Adipocyte (in vitro differentiated cells): ENCODE measurements around the gene CCDC110.

Source experiments
- DNase-seq: peaks from one replicate; pipeline ENCODE4 v3.0.0-alpha.2; 2015; ENCODE audit warnings: low read depth
- H3K27me3 ChIP-seq: replicated peaks from 2 replicates; pipeline ENCODE4 v1.7.0; 2013; ENCODE audit warnings: mild to moderate bottlenecking, low read length, moderate library complexity; ENCODE audit not compliant: control insufficient read depth, insufficient read depth
- H3K36me3 ChIP-seq: 2 replicates; pipeline ENCODE4 v1.7.0; 2013; ENCODE audit warnings: low read length, mild to moderate bottlenecking, moderate library complexity; ENCODE audit not compliant: control insufficient read depth, insufficient read depth, severe bottlenecking
- H3K4me1 ChIP-seq: 2 replicates; pipeline ENCODE4 v1.7.0; 2013; ENCODE audit warnings: mild to moderate bottlenecking, low read length, moderate library complexity; ENCODE audit not compliant: control insufficient read depth, insufficient read depth
- H3K4me3 ChIP-seq: 2 replicates; pipeline ENCODE4 v1.7.0; 2013; ENCODE audit warnings: mild to moderate bottlenecking, low read length, moderate library complexity
- H3K9ac ChIP-seq: 2 replicates; pipeline ENCODE4 v1.7.0; 2013; ENCODE audit warnings: mild to moderate bottlenecking, low read length, moderate library complexity
- H3K9me3 ChIP-seq: 2 replicates; pipeline ENCODE4 v1.7.0; 2013; ENCODE audit warnings: mild to moderate bottlenecking, low read length, moderate library complexity; ENCODE audit not compliant: control insufficient read depth

The CCDC110 gene

GRCh38 chr4:185506422-185506821 is 34.9 kb upstream of the CCDC110 start:
- DNase-seq = no peak
- Histone ChIP-seq H3K4me3 (no peak overlapping the region), H3K9me3 (no peaks in the 10 kb centered on the region), H3K27me3 (no peaks in the 10 kb centered on the region), H3K9ac (no peak overlapping the region), H3K36me3 (no peaks in the 10 kb centered on the region), H3K4me1 (no peaks in the 10 kb centered on the region)

GRCh38 chr4:185504098-185505047 is 32.8 kb upstream of the CCDC110 start:
- no peaks in the 10 kb centered on the region for H3K36me3 ChIP-seq
- H3K4me3 ChIP-seq = no peak overlapping the region
- H3K9me3 ChIP-seq = peaks cover 5% of the 10 kb centered on the region
- H3K9ac ChIP-seq = no peak overlapping the region
- no peak for DNase-seq
- no peaks in the 10 kb centered on the region for H3K4me1 ChIP-seq
- H3K27me3 ChIP-seq = no peaks in the 10 kb centered on the region

GRCh38 chr4:185502386-185502785 is 30.9 kb upstream of the CCDC110 start:
- H3K27me3 ChIP-seq = no peaks in the 10 kb centered on the region
- DNase-seq = no peak
- H3K9me3 ChIP-seq = peaks cover 5% of the 10 kb centered on the region
- no peaks in the 10 kb centered on the region for H3K4me1 ChIP-seq
- no peak overlapping the region for H3K4me3 ChIP-seq
- no peaks in the 10 kb centered on the region for H3K36me3 ChIP-seq
- no peak overlapping the region for H3K9ac ChIP-seq

DNA sequence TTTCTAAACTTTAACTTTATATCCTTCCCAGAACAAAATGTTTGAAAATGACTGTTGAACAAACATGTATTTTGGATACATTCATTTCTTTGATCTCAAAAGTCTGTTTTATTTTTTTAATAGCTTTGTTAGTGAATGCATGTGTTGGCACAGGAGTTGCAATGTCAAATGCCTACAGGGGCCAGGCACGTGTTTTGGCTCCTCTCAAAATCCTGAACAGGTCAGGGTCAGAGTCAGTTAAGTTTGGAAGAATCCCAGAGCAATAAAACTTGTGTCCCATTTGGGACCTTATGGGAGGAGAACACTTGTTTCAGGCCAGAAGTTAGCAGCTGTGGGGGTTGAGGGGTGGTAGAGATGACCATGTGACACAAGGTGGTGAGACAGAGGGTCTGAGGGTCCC is 29.0 kb upstream of the CCDC110 start:
- Histone ChIP-seq H3K9ac (no peak overlapping the region), H3K4me3 (no peak overlapping the region), H3K9me3 (peaks cover 5% of the 10 kb centered on the region), H3K27me3 (no peaks in the 10 kb centered on the region), H3K4me1 (no peaks in the 10 kb centered on the region), H3K36me3 (no peaks in the 10 kb centered on the region)
- DNase-seq = no peak

DNA sequence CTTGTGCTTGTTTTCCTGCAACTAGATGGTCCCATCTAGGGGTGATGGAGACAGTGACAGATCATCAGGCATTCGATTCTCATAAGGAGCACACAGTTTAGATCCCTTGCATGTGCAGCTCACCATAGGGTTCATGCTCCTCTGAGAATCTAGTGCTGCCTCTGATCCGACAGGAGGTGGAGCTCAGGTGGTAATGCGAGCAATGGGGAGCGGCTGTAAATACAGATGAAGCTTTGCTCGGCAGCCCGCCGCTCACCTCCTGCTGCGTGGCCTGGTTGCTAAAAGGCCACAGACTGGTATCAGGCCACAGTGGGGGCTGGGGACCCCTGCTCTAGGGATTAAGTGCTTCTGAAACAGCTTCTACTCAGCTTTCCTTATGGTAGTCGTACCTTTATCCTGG is 28.5 kb upstream of the CCDC110 start:
- Histone ChIP-seq H3K27me3 (no peaks in the 10 kb centered on the region), H3K4me1 (no peaks in the 10 kb centered on the region), H3K9me3 (peaks cover 5% of the 10 kb centered on the region), H3K9ac (no peak overlapping the region), H3K4me3 (no peak overlapping the region), H3K36me3 (no peaks in the 10 kb centered on the region)
- no peak for DNase-seq

- Histone ChIP-seq H3K4me1 (no peaks in the 10 kb centered on the region), H3K36me3 (no peaks in the 10 kb centered on the region), H3K9ac (no peak overlapping the region), H3K4me3 (no peak overlapping the region), H3K9me3 (peaks cover 9% of the 10 kb centered on the region), H3K27me3 (no peaks in the 10 kb centered on the region)
- DNase-seq = no peak
Observed at GRCh38 chr4:185488650-185489049, 17.1 kb upstream of the CCDC110 start.

DNA sequence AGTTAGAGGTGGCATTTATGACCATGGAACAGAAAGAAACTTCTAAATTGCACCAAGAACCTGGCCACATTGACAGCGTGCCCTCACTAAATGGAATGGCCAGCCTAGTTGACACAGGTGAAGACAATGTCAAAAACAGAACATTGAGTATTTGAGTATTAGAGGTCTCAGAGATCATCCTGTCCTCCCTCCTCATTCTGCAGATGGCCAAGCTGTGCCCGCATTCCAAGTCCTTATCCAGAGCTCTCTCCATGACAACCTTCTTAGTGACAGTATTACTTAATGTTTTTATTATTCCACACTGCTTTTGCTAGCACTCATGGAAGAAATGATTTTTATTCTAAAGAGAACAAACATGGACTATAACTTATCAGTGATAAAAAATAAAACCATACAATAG is 9.9 kb upstream of the CCDC110 start:
- Histone ChIP-seq H3K4me3 (no peak overlapping the region), H3K4me1 (peaks cover 5% of the 10 kb centered on the region), H3K27me3 (peaks cover 4% of the 10 kb centered on the region), H3K9me3 (no peaks in the 10 kb centered on the region), H3K36me3 (no peaks in the 10 kb centered on the region), H3K9ac (no peak overlapping the region)
- DNase-seq = no peak

DNA sequence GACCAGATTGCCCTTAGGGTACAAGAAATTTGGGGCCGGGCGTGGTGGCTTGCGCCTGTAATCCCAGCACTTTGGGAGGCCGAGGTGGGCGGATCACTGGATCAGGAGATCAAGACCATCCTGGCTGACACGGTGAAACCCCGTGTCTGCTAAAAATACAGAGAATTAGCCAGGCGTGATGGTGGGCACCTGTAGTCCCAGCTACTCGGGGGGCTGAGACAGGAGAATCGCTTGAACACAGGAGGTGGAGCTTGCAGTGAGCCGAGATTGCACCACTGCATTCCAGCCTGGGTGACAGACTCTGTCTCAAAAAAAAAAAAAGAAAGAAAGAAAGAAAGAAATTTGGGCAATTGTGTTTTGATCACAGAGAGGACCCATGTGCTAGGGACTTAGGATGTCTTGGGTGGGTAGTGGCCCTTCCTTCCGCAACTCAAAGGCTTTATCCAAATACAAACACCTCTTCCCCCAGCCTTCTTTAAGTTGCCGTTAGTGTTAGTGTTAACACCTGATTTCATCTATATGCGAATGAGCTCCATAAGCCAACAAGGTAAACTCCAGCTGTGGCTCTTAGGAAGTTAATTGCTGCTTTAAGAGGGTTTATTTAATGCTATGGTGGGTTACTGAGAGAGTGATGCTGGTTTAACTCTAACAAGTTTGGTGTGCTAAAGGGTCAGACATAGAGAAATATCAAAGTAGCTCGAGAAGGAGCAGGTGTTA is 8.6 kb upstream of the CCDC110 start:
- DNase-seq = no peak
- Histone ChIP-seq H3K9me3 (no peaks in the 10 kb centered on the region), H3K4me3 (no peak overlapping the region), H3K27me3 (peaks cover 4% of the 10 kb centered on the region), H3K9ac (no peak overlapping the region), H3K36me3 (no peaks in the 10 kb centered on the region), H3K4me1 (peaks cover 5% of the 10 kb centered on the region)

- DNase-seq = no peak
- no peaks in the 10 kb centered on the region for H3K9me3 ChIP-seq
- H3K9ac ChIP-seq = no peak overlapping the region
- peaks cover 5% of the 10 kb centered on the region for H3K4me1 ChIP-seq
- no peak overlapping the region for H3K4me3 ChIP-seq
- peaks cover 4% of the 10 kb centered on the region for H3K27me3 ChIP-seq
- H3K36me3 ChIP-seq = no peaks in the 10 kb centered on the region
Observed at GRCh38 chr4:185479507-185479971, 8.0 kb upstream of the CCDC110 start.

DNA sequence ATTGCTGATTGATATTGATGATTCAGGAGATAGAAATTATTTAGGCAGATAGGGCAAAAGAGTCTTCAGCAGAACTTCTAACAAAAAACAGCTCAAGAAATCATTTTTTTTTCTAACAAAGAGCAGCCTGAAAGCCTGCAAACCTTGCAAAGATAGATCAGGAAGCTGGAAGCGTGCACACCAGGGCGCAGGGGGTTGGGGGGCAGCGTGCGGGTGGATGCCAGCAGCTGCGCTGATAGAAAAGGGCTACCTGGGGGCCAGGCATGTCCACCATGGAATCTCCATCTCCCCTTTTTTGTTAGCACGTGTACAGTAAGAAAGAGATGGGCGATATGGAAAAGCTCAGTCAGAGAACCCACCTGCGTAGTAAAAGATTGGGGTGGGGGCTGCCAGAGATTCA is 1.7 kb upstream of the CCDC110 start:
- Histone ChIP-seq H3K4me1 (peaks cover 2% of the 10 kb centered on the region), H3K27me3 (no peaks in the 10 kb centered on the region), H3K36me3 (no peaks in the 10 kb centered on the region), H3K9ac (no peak overlapping the region), H3K9me3 (no peaks in the 10 kb centered on the region), H3K4me3 (no peak overlapping the region)
- no peak for DNase-seq

GRCh38 chr4:185472103-185472542 is 590 bp upstream of the CCDC110 start:
- no peaks in the 10 kb centered on the region for H3K36me3 ChIP-seq
- H3K4me3 ChIP-seq = peak overlapping the region; percentile 85
- peak overlapping the region; percentile 80 for H3K9ac ChIP-seq
- no peaks in the 10 kb centered on the region for H3K27me3 ChIP-seq
- no peaks in the 10 kb centered on the region for H3K9me3 ChIP-seq
- DNase-seq = no peak
- peaks cover 7% of the 10 kb centered on the region for H3K4me1 ChIP-seq
